ENCODE data around the gene DCN.

Gene DCN

DNA sequence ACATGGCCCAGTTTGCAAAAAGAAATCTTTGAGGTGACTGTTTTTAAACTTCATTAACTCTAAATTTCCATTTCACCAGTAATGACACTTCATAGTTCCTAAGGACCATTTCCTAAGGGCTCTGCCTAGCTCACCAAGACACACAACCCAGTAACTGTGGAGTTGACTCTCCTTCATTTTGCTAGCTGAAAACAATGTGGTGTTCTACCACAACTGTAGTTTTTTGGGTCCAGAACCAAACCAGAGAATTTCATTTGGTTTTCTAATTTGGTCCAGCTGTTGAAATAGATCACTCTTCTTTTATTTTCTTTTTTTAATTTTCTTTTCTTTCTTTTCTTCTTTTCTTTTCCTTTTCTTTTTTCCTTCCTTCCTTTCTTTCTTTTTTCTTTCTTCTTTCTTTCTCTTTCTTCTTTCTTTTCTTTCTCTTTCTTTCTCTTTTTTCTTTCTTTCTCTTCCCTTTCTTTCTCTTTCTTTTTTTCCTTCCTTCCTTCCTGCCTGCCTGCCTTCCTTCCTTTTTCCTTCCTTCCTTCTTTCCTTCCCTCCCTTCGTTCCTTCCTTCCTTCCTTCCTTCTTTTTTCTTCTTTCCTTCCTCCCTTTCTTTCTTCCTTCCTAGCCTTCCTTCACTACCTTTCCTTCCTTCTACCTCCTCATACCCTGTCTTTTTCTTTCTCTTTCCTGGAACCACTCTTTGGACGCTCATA is 52.8 kb downstream of the DCN start:
- DNase-seq: no peak

DNA sequence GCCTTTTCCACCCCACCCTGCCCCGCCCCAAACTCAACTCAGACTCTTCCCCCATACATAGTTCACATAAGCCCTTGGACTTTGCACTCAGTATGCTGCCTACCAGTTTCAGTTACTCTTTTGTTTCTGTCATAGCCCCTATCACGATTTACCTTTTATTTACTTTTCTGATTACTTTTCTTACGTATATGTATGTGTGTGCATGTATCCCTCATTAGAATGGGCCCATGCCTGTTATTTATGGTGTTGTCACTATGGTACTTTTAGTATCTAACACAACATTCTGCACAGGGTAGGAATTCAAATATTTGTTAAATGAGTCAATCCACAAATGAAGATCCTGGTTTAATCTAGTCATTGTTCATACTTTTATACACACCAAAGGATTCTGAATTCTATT is 54.9 kb downstream of the DCN start:
- no peak for DNase-seq

DNA sequence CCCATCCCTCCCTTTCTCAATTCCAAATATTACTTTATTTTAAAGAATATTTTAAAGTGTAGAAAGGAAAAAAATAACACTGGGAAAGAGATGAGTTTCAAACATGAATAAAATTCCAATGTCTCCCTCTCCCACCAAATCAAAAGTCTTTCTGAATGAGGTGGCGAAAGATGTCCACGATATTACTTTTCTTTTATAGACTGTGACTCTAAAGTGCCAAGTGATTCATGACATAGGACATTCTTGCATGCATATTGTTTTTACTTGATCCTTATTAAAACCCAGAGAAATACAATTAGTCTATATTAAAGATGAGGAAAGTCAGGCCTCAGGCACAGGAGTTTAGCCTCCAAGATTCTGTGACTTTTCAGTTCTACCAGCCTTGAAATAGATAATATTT is 55.3 kb downstream of the DCN start:
- DNase-seq: no peak

DNA sequence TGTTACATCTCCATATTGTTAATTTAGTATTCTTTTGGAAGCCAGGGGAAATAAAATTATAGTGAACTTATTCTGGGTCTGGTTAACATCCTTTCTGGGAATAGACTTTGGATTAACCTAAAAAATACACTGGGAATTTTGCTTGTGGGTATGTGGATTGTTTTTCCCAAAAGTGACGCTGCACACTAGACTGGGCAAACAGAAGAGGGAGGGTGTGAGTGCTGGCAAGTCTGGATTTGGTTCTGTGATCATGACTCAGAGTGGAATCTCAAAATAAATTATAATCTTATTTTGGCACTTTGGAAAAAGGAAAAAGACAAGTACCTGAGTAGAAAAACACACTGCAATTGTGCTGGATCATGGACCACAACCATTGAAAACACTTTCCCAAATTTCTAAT is 56.1 kb downstream of the DCN start:
- no peak for DNase-seq

DNA sequence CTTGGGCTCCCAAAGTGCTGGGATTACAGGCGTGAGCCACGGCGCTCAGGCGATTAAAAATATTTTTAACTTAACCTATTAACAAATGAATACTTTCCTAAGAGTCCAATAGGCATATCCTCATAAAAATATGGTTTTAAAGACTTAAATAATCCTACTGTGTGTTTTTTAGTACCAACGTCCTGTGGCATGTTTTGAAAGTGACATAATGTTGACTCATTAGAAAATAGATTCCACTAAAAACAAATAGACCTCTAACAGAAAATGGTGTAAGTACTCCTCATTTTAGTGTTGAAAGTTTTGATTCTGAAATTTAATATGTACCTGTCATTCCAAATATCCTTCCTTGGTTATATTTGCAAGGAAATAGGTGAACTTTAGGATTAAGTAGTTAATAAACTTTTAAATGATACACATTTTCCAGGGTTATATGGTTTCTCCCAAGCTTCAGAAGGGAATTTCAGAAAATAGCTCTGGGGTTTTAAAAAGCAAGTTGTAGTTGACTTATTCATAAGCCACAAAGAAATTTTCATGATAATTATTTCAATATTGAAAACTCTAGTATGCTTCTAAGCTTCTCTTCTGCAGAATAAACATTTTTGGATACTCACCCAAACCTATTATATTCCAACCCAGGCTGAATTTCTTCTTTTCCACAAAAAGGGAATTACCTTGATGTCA is 59.2 kb downstream of the DCN start:
- DNase-seq: no peak

DNA sequence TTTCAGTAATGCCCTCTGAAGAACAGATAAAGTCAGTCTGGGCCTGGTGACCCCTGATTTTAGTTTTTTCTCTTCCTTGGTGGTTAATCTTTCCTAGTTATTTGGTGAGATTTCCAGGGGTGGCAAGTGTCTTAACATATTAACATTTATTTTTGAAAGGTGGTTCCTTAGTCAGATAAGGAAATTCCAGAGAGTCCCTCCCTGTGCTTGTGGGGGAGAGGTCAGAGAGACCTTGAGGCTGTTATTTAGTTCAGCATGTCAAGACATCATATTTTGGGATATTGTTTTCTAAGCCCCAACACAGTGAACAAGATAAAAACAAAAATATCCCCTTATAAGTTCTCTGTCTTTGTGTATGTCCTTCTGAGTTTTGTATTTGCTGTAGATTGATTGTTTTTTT is 61.8 kb downstream of the DCN start:
- no peak for DNase-seq

DNA sequence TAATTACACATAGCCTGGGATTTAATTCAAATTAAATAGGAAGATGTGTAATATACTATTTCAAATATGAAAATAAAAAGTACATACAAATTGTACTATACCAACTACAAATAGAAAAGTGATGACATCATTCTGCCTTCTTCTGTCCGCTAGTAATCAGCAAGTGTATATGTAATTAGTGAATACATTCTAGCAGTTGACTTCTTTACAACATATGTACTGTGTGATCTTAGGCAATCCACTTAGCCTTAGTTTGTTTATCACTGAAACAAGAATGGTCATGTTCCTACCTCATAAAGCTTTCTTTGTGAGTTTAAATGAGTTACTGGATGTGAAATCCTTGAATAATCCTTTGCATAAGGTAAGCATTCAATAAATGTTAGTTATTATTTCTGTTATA is 63.5 kb downstream of the DCN start:
- no peak for DNase-seq

DNA sequence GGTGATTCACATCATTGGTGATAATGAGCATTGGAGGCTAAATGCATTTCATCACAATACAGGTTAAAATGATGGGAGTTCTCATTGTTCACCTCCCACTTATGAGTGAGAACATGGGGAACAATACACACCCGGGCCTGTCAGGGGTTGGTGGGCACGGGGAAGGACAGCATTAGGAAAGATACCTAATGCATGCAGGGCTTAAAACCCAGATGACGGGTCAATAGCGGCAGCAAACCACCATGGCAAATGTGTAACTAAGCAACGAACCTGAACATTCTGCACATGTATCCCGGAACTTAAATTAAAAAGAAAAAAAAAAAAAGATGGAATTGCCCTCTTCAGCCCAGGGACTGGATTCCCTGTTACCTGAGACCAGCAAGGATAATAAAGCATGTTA is 69.0 kb downstream of the DCN start:
- DNase-seq: no peak

DNA sequence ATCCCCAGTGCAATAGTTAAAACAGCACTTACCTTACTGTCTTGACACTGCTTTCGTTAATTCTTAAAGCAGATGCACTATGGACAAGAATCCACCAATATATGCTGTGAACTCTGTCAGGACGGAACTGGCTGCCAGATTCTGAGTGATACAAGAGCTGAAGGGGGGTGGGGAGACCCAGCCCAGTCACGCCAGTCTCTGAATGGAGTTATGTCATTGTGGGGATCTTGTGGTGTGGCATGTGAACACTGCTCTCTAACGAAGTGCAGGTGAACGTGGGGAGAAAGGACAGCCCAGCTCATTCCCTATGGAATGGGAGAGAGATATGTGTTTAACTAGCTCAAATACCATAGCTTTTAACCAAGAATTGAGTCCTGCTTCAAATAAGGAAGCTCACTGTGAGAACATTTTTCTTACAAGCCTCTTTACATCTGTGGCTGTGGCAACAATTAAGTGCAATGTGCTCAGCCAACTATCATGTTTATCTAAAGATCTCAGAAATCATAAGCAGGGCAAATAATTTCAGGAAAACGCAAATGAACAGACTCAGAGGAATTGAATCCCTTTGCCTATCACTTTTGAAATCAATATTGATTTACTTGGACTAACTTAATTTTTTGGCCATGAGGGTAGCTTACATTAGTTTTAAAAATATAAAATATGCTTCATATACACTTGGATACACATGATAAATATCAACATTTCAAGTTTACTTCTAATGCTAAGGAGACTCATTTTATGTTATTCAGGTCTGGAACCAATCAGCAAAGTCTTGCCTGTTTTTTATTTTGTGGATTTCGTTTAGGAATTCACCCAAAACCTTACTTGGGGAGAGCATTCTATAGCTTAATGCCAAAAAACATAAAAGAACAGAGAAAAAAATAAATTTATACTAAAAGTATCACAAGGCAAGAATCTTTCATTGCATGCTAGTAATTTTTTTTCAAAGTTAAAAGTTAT is 71.0 kb downstream of the DCN start, which contains the start of gene LUM:
TSS of gene LUM (minus strand) at position 129 of the 960 bp plus-strand sequence. CDS start 2,515 bp downstream, outside the sequence.
- no peak for DNase-seq

DNA sequence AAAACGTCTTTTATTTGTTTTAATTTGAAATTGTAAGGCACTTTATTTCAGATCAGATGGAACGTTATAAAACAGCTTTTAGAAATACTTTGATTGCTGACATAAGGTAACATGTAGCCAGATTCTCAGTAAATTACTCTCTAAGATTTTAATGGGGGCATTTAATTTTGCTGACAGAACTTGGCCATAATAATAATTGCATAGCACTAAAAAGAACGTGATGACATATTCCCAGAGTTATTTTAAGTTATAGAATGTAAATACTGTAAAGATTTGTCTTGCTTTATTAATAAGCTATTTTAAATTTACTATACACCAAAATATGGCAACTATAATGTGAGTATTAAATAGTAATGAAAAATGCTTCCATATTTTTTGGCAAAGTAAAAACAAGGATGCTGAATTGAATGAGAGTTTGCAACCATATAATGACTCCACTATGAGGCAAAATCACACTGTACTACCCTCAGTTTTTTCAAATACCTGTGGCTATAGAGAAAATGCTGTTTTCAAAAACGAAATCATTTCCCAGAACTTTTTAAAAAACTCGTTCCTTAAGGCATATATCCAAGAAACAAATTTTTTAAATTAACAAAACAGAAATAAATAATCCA is 72.2 kb downstream of the DCN start:
- no peak for DNase-seq

DNA sequence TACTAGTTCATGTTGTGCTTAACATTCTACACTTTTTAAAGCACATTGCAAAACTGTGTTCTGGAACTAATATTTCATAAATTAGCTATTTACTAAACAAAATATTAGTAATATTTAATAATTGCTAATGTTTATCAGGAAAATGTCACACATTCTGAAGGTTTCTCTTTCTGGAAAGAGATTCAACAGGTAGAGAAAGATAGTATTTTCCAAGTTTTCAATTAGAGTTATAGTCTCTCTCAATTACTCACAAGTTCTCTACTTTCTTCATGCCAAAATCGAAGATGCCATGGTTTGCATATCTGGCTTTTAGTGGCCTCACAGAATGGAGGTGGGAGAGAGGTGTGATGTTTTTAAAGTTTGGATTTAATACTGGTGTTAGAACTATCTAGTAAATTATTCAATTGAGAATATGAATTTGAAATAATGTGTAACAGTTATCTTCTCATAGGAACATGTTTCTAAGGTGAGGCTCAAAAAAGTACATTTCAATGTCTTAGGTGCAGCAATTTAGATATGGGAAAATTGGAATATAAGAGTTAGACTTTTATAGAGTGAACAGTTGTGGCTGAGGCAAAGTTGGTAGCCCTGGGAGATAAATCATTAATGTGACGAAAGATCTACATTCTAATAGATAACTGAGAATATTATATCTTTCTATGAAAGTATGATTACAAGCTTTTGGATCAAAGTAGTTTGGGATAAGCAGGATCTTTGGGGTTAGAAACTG is 72.9 kb downstream of the DCN start:
- no peak for DNase-seq

DNA sequence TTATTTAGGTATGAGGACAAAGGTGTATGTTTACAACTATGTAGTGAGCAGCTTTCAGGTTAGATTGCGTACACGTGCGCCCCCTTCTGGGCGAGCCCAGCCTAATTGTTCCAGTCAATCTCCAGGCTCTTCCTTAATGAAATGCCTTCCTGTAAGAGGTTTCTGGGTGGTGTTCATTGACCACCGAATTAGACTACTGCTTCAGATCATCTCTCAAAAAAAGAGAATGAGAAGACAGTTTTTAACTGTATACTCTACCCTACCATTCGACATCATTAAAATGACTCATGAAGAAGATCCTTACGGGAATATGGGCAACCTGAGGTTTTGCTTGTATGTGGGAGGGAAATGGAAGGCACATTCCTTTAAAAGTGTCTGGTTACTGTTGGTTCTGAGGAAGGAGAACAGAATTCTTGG is 73.5 kb downstream of the DCN start:
- peak in 1 of 2 donors; percentile 11 for DNase-seq

DNA sequence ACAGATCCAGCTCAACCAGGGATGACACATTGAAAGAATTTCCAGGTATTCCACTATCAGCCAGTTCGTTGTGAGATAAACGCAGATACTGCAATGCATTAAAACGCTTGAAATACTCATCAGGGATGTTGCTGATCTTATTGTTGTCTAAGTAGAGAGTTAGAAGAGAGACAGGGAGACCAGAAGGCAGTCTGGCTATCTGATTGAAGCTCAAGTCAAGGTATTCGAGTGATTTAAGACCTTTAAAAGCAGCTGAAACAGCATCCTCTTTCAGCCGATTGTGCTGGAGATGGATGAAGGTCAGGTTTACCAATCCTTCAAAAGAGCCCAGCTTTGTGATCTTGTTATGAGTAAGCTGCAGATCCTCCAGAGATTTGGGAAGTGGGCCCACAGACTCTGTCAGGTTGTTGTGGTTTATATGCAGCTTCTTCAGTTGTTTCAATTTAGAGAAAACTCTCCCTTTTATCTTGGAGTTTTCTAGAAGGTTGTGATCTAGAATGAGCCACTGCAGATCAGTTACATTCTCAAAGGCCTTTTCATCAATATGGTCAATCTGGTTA is 74.3 kb downstream of the DCN start:
- DNase-seq: no peak

DNA sequence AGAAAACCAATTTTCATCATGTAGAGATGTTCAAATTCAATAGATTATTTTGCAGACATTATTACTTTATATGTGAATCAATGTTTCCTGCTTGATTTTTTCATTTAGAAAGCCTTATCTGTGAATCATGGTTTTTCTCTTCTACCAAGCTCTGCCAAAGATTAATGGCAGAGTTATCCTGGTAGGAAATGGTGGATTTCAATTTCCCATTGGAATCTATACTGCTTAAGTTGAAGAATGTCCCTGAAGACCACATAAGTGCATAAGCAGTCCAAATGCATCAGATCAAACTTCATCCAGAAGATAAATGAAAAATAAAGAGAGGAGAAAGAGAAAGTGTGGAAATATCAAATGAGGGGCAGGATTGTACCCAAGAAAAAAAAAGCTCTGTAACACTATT is 76.3 kb downstream of the DCN start:
- no peak for DNase-seq

DNA sequence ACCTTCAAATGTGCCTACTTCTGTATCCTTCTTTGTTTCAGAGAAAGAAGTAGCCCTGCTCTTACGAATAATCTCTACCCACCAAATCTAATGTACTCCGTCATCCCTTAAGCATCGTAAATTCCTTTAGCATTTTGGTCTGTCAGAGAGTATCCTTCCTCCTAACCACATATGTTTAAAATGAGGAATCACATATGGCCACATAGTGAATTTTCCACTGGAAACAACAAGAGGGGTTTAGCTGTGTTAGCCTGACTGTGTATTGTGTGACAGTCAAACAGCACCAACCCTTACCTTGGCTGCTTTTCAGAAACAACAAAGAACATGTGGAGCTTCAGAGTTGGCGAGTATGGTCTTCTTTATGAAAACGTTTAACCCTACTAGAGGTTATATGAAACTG is 76.8 kb downstream of the DCN start:
- no peak for DNase-seq

DNA sequence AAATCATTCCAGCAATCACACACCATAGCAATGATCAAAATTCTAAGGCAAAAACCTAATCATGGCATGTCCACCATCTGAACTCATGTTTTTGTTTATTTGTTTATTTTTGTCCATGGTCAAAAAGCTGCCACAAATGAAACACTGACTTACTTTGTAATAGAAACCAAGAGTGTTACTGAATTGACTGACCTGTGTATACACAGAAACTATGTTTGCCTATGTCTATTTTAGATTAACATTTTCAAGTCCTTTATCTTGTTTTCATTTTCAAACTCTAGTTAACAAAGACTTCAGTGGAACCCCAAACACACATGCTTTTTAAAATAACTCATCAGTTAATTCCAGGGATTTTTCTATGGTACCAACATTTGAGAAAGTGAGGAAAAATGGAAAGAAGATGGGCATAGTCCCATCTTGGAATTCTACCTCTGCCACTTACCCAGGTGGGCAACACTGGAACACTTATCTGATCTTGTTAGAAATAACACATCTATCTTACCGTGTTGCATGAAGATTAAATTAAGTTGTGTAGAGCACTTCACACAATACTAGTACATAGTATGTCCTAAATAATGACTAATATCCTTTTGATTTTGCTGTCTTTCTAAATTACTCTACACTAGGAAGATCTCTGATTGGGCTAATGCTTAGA is 77.7 kb downstream of the DCN start:
- no peak for DNase-seq

DNA sequence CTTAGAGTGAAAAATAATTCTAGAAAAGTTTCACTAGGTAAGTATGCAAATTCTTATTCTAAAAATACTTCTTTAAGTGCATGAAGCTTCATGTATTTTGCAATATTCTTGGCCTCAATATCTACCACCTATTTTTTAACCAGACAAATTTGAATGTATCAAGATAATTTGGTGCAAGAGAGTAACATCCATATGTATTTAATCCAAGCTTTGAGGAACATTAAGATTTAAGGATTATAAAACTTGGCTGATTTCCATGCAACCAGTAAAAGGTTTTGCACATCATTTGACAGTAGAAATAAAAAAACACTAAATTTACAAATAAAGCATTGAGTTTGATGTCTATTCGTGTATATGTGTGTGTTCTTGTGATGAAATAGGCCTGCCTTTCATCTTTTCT is 79.0 kb downstream of the DCN start:
- DNase-seq: no peak

DNA sequence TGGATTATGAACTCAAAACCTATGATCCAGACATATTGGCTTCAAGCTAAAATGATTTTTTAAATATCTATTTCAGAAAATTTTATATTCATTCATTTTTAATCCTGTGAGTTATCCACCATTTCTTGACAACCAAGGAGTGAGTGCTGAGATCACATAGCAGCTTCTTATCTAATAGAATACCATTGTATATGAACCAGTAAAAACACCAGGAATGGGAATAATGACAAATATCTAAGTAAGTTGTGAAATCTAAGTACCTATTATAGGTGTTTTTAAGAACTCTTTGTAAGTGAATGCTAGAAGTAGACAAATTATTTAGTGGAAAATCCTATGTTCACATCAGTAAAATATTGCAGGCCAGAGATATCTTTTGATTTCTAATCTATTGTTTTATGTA is 79.5 kb downstream of the DCN start:
- no peak for DNase-seq

DNA sequence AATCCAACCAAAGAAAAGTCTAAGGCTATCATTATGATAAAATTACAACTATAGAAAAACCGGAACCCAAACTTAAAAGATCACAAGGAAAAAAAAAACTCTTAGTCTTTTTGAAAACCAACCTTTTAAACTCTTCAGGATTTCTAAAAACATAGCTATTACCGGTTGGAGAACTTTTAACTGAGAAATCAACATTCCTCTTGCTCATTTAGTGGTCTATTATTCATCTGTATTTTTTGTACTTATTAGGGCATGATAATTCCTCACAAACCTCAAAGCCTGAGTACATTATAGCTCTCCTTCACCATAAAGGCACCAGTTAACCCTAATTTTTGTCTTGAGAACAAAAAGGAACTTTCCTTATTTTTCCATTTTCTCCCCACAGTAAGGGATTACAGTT is 81.7 kb downstream of the DCN start:
- no peak for DNase-seq

DNA sequence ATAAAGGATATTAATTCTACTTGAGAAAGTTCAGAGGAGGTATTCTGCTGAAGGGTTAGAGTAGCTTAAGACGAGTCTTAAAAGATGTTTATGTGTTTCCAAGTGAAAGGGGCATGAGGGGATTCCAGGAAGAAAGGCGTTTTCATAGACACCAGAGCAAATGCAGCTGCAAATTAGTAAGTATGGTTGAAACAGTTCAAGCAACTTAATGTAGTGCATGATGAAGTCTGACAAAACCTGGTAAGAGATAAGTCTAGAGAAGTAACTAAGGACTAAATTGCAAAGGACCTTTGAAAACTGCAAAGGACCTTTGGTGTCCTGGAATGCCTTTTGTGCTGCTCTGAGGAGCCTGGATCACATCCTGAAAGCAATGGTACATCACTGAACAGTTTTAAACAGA is 82.8 kb downstream of the DCN start:
- DNase-seq: no peak

DNA sequence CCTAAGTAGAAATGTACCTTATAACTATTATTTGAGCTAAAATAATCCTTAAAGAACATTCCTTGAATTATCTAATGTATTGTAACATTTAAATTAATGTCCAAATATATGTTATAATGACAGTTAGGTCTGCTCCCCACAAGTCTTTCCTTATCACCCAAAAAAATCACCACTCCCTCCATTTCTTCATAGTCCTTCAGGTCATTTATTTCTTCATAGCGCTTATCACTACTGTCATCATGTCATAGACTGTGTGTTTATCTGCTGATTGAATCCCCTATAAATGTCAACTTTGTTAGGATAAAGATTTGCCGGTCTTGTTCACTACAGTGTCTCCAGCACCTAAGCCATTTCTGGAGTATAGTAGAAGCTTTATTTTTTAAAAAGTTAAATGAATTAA is 83.3 kb downstream of the DCN start:
- no peak for DNase-seq

DNA sequence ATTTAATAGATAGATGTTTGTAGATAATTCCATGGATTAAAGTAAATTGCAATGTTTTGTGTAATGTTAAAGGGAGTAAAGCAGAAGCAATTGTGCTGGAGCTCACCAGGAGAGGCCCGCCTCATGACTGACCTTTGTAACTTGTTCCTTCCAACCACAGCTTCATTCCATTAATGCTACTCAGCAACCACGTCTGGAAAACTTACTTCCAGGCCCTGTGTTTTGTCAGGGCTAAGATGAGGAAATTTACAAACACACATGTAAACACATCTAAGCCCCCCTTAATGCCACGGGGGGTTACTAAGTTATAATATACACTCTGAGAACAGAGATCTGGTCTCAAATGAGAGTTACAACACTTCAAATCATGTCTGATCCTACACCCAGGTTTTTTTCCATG is 83.7 kb downstream of the DCN start:
- DNase-seq: no peak
